Mesenchymal stem cell (in vitro differentiated cells and primary cell): ENCODE results near the gene RFX3.

ENCODE experiments used
- DNase-seq: peaks from one replicate; pipeline ENCODE4 v3.0.0-alpha.2; 2013
- H2AFZ ChIP-seq: one replicate; pipeline ENCODE4 v1.6.1; 2013; ENCODE audit warnings: low read depth, mild to moderate bottlenecking, control low read depth, inconsistent platforms, low read length, moderate library complexity
- H2AK5ac ChIP-seq: 2 replicates; pipeline ENCODE4 v1.6.1; 2013; ENCODE audit warnings: low read length, moderate library complexity, mild to moderate bottlenecking, inconsistent platforms; ENCODE audit not compliant: severe bottlenecking
- H2BK120ac ChIP-seq: one replicate; pipeline ENCODE4 v1.6.1; 2013; ENCODE audit warnings: low read depth, mild to moderate bottlenecking, inconsistent platforms, low read length, moderate library complexity
- H2BK12ac ChIP-seq, 2 experiments: one replicate each; pipeline ENCODE4 v1.6.1; 2013; ENCODE audit warnings: inconsistent platforms in 2 of 2, low read length in 2 of 2, mild to moderate bottlenecking in 2 of 2, moderate library complexity in 2 of 2, control low read depth in 1 of 2
- H2BK15ac ChIP-seq: one replicate; pipeline ENCODE4 v1.6.1; 2013; ENCODE audit warnings: mild to moderate bottlenecking, low read depth, inconsistent platforms; ENCODE audit not compliant: poor library complexity, severe bottlenecking
- H2BK5ac ChIP-seq: 2 replicates; pipeline ENCODE4 v1.6.1; 2013; ENCODE audit warnings: low read depth, mild to moderate bottlenecking, low read length, control low read depth, inconsistent platforms; ENCODE audit not compliant: poor library complexity, severe bottlenecking
- H3K14ac ChIP-seq, 2 experiments: one replicate each; pipeline ENCODE4 v1.6.1; 2013; ENCODE audit warnings: inconsistent platforms in 2 of 2, low read length in 2 of 2, control low read depth in 1 of 2, mild to moderate bottlenecking in 1 of 2, moderate library complexity in 1 of 2
- H3K18ac ChIP-seq, 2 experiments: one replicate each; pipeline ENCODE4 v1.6.1; 2013; ENCODE audit warnings: inconsistent platforms in 2 of 2, low read length in 2 of 2, control low read depth in 1 of 2, low read depth in 1 of 2, mild to moderate bottlenecking in 1 of 2
- H3K23ac ChIP-seq, 2 experiments: one replicate each; pipeline ENCODE4 v1.6.1; 2013; ENCODE audit warnings: inconsistent platforms in 2 of 2, low read length in 2 of 2, mild to moderate bottlenecking in 2 of 2, moderate library complexity in 2 of 2, control low read depth in 1 of 2
- H3K27ac ChIP-seq: 2 replicates; pipeline ENCODE4 v1.5.1; 2013; ENCODE audit warnings: mild to moderate bottlenecking, moderate library complexity, low read length, control low read depth, inconsistent platforms; ENCODE audit not compliant: poor library complexity, severe bottlenecking
- H3K27me3 ChIP-seq, 2 experiments: 2 replicates each; pipeline versions ENCODE4 v1.6.1 to v1.7.0; 2013; ENCODE audit warnings: low read length in 2 of 2, mild to moderate bottlenecking in 2 of 2, moderate library complexity in 2 of 2, control low read depth in 1 of 2, inconsistent platforms in 1 of 2; ENCODE audit not compliant: control insufficient read depth in 1 of 2, insufficient read depth in 1 of 2
- H3K36me3 ChIP-seq, 2 experiments: 2 replicates each; pipeline versions ENCODE4 v1.6.1 to v1.7.0; 2013; ENCODE audit warnings: low read length in 2 of 2, control low read depth in 1 of 2, inconsistent platforms in 1 of 2, low read depth in 1 of 2, mild to moderate bottlenecking in 1 of 2; ENCODE audit not compliant: insufficient read depth in 2 of 2, control insufficient read depth in 1 of 2
- H3K4ac ChIP-seq, 2 experiments: one replicate each; pipeline ENCODE4 v1.6.1; 2013; ENCODE audit warnings: inconsistent platforms in 2 of 2, low read length in 2 of 2, mild to moderate bottlenecking in 2 of 2, moderate library complexity in 2 of 2, control low read depth in 1 of 2, low read depth in 1 of 2
- H3K4me1 ChIP-seq: 2 replicates; pipeline ENCODE4 v1.6.1; 2013; ENCODE audit warnings: low read depth, low read length, control low read depth; ENCODE audit not compliant: control insufficient read depth, insufficient read depth
- H3K4me2 ChIP-seq: 2 replicates; pipeline ENCODE4 v1.6.1; 2013; ENCODE audit warnings: low read length, mild to moderate bottlenecking, inconsistent platforms; ENCODE audit not compliant: poor library complexity, severe bottlenecking
- H3K4me3 ChIP-seq, 2 experiments: 2 replicates each; pipeline versions ENCODE4 v1.5.1 to v1.7.0; 2013; ENCODE audit warnings: low read length in 2 of 2, mild to moderate bottlenecking in 2 of 2, control low read depth in 1 of 2, low read depth in 1 of 2; ENCODE audit not compliant: insufficient read depth in 1 of 2
- H3K79me1 ChIP-seq: replicated peaks from 2 replicates; pipeline ENCODE4 v1.6.1; 2013; ENCODE audit warnings: mild to moderate bottlenecking, control low read depth, low read length, inconsistent platforms; ENCODE audit not compliant: poor library complexity, severe bottlenecking
- H3K9ac ChIP-seq: 2 replicates; pipeline ENCODE4 v1.7.0; 2013; ENCODE audit warnings: mild to moderate bottlenecking, low read length, moderate library complexity
- H3K9me3 ChIP-seq: 2 replicates; pipeline ENCODE4 v1.7.0; 2013; ENCODE audit warnings: mild to moderate bottlenecking, low read length; ENCODE audit not compliant: control insufficient read depth
- H4K8ac ChIP-seq: one replicate; pipeline ENCODE4 v1.6.1; 2013; ENCODE audit warnings: inconsistent platforms, mild to moderate bottlenecking, low read length, moderate library complexity
- H4K91ac ChIP-seq: one replicate; pipeline ENCODE4 v1.6.1; 2013; ENCODE audit warnings: mild to moderate bottlenecking, low read length, inconsistent platforms
- whole genome bisulfite sequencing: methylation state at CpG from one replicate; pipeline ENCODE4 v1.1.7; 2013; ENCODE audit warnings: mixed read lengths; 5-methylcytosine and 5-hydroxymethylcytosine counted together

RFX3 gene

GRCh38 chr9:3508521-3509291 lies 17.1 kb downstream of the RFX3 start:
- Histone ChIP-seq H2AFZ (no peak overlapping the region), H2BK12ac (no peak overlapping the region), H3K79me1 (peaks cover 6% of the 10 kb centered on the region), H3K27me3 (no peaks in the 10 kb centered on the region), H3K23ac (no peak overlapping the region), H4K91ac (no peak overlapping the region), H4K8ac (no peak overlapping the region), H3K9ac (peak overlapping the region; percentile 34), H2BK15ac (no peak overlapping the region), H3K4ac (no peak overlapping the region), H3K4me2 (no peak overlapping the region), H3K9me3 (no peaks in the 10 kb centered on the region), H2BK5ac (no peak overlapping the region), H3K18ac (peak overlapping the region in 1 of 2 experiments; percentile 14), H3K27ac (no peak overlapping the region), H2BK120ac (no peak overlapping the region), H3K4me3 (no peak overlapping the region), H3K4me1 (no peaks in the 10 kb centered on the region), H3K14ac (no peak overlapping the region), H2AK5ac (no peak overlapping the region), H3K36me3 (no peaks in the 10 kb centered on the region)
- 87% methylated on average over 4 of the region's 6 CpGs for WGBS
- DNase-seq, result peak; percentile 28

- H3K9ac ChIP-seq, result peak overlapping the region; percentile 34
Measured at GRCh38 chr9:3508078-3508431, 17.7 kb downstream of the RFX3 start.

GRCh38 chr9:3507395-3508077 lies 18.3 kb downstream of the RFX3 start:
- no peak overlapping the region for H3K18ac ChIP-seq
- no peak overlapping the region for H4K91ac ChIP-seq
- WGBS, result 96% methylated on average over 2 of the region's 6 CpGs
- H2BK5ac ChIP-seq, result no peak overlapping the region
- no peak overlapping the region for H2BK12ac ChIP-seq
- H2BK120ac ChIP-seq, result no peak overlapping the region
- no peak overlapping the region for H3K27ac ChIP-seq
- H2BK15ac ChIP-seq, result no peak overlapping the region
- H3K4me2 ChIP-seq, result no peak overlapping the region
- no peak overlapping the region for H3K14ac ChIP-seq
- no peak overlapping the region for H3K23ac ChIP-seq
- no peak for DNase-seq
- no peak overlapping the region for H2AK5ac ChIP-seq
- no peaks in the 10 kb centered on the region for H3K4me1 ChIP-seq
- H3K4me3 ChIP-seq, result no peak overlapping the region
- H3K9me3 ChIP-seq, result no peaks in the 10 kb centered on the region
- no peak overlapping the region for H4K8ac ChIP-seq
- no peak overlapping the region for H3K9ac ChIP-seq
- H3K4ac ChIP-seq, result no peak overlapping the region
- peaks cover 4% of the 10 kb centered on the region for H3K79me1 ChIP-seq
- no peaks in the 10 kb centered on the region for H3K36me3 ChIP-seq
- H3K27me3 ChIP-seq, result no peaks in the 10 kb centered on the region
- no peak overlapping the region for H2AFZ ChIP-seq

More at GRCh38 chr9:3508078-3508431, 17.7 kb downstream of the RFX3 start:
- Histone ChIP-seq H3K4ac (no peak overlapping the region), H3K18ac (no peak overlapping the region), H3K27me3 (no peaks in the 10 kb centered on the region), H2BK5ac (no peak overlapping the region), H3K4me3 (no peak overlapping the region), H3K27ac (no peak overlapping the region), H3K14ac (no peak overlapping the region), H3K23ac (no peak overlapping the region), H3K4me1 (no peaks in the 10 kb centered on the region), H4K8ac (no peak overlapping the region), H2AK5ac (no peak overlapping the region), H2BK15ac (no peak overlapping the region), H2BK12ac (no peak overlapping the region), H3K4me2 (no peak overlapping the region), H3K36me3 (no peaks in the 10 kb centered on the region), H3K9me3 (no peaks in the 10 kb centered on the region), H2AFZ (no peak overlapping the region), H2BK120ac (no peak overlapping the region), H3K79me1 (peaks cover 4% of the 10 kb centered on the region), H4K91ac (no peak overlapping the region)
- DNase-seq, result no peak
- WGBS, result 88% methylated on average over 1 of the region's 2 CpGs

- no peaks in the 10 kb centered on the region for H3K27me3 ChIP-seq
- no peak overlapping the region for H3K27ac ChIP-seq
- peaks cover 3% of the 10 kb centered on the region for H3K79me1 ChIP-seq
- no peaks in the 10 kb centered on the region for H3K36me3 ChIP-seq
- H2AFZ ChIP-seq, result no peak overlapping the region
- H3K14ac ChIP-seq, result no peak overlapping the region
- H3K4me3 ChIP-seq, result no peak overlapping the region
- no peak for DNase-seq
- no peak overlapping the region for H3K23ac ChIP-seq
- no peak overlapping the region for H4K8ac ChIP-seq
- H3K9me3 ChIP-seq, result no peaks in the 10 kb centered on the region
- no peak overlapping the region for H3K4ac ChIP-seq
- H3K4me1 ChIP-seq, result no peaks in the 10 kb centered on the region
- WGBS, result 100% methylated on average over 1 of the region's 2 CpGs
- H2BK12ac ChIP-seq, result no peak overlapping the region
- no peak overlapping the region for H3K18ac ChIP-seq
- no peak overlapping the region for H2AK5ac ChIP-seq
- no peak overlapping the region for H2BK15ac ChIP-seq
- H3K4me2 ChIP-seq, result no peak overlapping the region
- H3K9ac ChIP-seq, result no peak overlapping the region
- H4K91ac ChIP-seq, result no peak overlapping the region
- H2BK120ac ChIP-seq, result no peak overlapping the region
- no peak overlapping the region for H2BK5ac ChIP-seq
Measured at GRCh38 chr9:3506164-3506563, 19.6 kb downstream of the RFX3 start.
